HEK293T (cell line): ENCODE results near the gene CDRT4.

Source experiments
- BHLHE40 ChIP-seq: fragments of 450-650 bp; IDR thresholded peaks from 2 replicates; pipeline ENCODE4 v1.6.1; 2016; ENCODE audit warnings: mild to moderate bottlenecking, moderate library complexity, borderline replicate concordance
- LEF1 ChIP-seq: fragments of 450-650 bp; IDR thresholded peaks from 2 replicates; pipeline ENCODE4 v1.6.1; 2017; ENCODE audit warnings: mild to moderate bottlenecking, borderline replicate concordance

- TF ChIP-seq BHLHE40 (no peak), LEF1 (no peak)
Observed at GRCh38 chr17:15457723-15458094, 9.7 kb downstream of the CDRT4 start.
